Endothelial cell (in vitro differentiated cells): ENCODE results near the gene FAM193A. TPM values are rescaled to one million over a fixed set of nuclear protein-coding genes. Genes with fewer than 3 reads are reported as not detected.
"Not testable (repeated sequence)": the region's sequence is repeated elsewhere in the genome, so short reads cannot be mapped to it uniquely, and the experiment has no call there.

ENCODE experiments used
- DNase-seq: peaks from one replicate; pipeline ENCODE4 v3.0.0; 2021; ENCODE audit warnings: low spot score
- H3K27ac Mint-ChIP-seq: one replicate; pipeline ENCODE4 v1.8.0; 2021; ENCODE audit warnings: mixed read lengths, inconsistent platforms; ENCODE audit not compliant: unreplicated experiment
- H3K27me3 Mint-ChIP-seq: one replicate; pipeline ENCODE4 v1.8.0; 2021; ENCODE audit warnings: mild to moderate bottlenecking, moderate library complexity, mixed read lengths, inconsistent platforms; ENCODE audit not compliant: unreplicated experiment
- H3K36me3 Mint-ChIP-seq: one replicate; pipeline ENCODE4 v1.8.0; 2021; ENCODE audit warnings: mild to moderate bottlenecking, low read depth, mixed read lengths, inconsistent platforms; ENCODE audit not compliant: unreplicated experiment
- H3K4me1 Mint-ChIP-seq: one replicate; pipeline ENCODE4 v1.8.0; 2021; ENCODE audit warnings: mild to moderate bottlenecking, mixed read lengths, inconsistent platforms; ENCODE audit not compliant: unreplicated experiment
- H3K4me3 Mint-ChIP-seq: one replicate; pipeline ENCODE4 v1.8.0; 2021; ENCODE audit warnings: mild to moderate bottlenecking, mixed read lengths, inconsistent platforms; ENCODE audit not compliant: unreplicated experiment
- H3K9me3 Mint-ChIP-seq: one replicate; pipeline ENCODE4 v1.8.0; 2021; ENCODE audit warnings: mixed read lengths, inconsistent platforms; ENCODE audit not compliant: unreplicated experiment
- total RNA-seq: library from RNA; stranded (reverse); fragmentation: NEBNext Ultra II Directional; extraction: Animal tissue kit (Norgen Biotek cat#: 25700); gene quantifications from one replicate; pipeline ENCODE4 v1.2.1, GENCODE V29; 2021; ENCODE audit not compliant: unreplicated experiment
- TF ChIP-seq, protein P1 (sequence below): fragments of 200-600 bp; sonication (generic); IDR thresholded peaks from one replicate; pipeline ENCODE4 v1.5.0; 2021; ENCODE audit warnings: antibody characterized with exemption; ENCODE audit not compliant: unreplicated experiment

Gene FAM193A
- total RNA-seq, 1 donor from 2014 or later, result 33.7 TPM

DNA sequence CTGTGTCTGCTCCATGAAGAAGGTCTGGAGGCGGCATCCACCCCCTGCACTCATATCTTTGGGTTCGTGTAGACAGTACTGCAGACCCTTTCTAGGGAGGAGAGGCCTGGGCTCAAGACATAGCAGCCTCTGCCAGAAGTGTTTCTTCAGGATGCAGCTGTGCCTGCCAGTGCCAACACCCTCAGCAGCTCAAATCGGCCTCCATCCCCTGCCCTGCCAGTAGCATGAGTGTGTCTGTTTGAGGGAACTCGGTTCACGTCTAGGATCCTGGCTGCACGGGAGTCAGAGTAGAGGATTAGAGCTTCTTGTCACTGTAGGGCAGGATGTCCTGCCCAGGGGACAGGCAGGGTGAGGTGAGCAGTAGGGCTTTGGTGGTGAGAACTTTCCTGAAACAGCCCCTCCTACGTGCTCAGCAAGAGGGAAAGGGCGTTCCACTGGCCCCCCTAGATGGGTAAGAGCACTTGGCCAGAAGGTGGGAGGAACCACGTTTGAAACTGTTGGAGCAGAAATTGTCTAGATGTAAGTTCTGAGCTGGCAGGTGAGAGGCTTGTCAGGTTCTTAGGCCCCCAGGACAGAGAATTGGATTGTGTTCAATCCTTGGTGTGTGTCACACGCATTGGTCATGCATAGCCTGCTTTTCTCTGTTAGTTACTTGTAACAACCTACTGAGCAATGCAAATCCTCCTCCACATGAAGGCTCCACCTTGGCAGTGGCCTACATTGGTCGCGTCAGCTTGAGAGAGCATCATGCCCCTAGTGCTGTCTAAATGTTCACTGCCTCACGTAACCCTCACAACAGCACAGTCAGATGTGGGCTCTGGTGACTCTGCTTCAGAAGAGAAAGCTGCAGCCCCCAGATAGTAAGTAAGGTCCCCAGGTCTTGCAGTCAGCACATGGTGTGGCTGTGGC lies 25.8 kb upstream of the FAM193A start:
- H3K9me3 Mint-ChIP-seq, result no peaks in the 10 kb centered on the region
- TF ChIP-seq, protein P1, sequence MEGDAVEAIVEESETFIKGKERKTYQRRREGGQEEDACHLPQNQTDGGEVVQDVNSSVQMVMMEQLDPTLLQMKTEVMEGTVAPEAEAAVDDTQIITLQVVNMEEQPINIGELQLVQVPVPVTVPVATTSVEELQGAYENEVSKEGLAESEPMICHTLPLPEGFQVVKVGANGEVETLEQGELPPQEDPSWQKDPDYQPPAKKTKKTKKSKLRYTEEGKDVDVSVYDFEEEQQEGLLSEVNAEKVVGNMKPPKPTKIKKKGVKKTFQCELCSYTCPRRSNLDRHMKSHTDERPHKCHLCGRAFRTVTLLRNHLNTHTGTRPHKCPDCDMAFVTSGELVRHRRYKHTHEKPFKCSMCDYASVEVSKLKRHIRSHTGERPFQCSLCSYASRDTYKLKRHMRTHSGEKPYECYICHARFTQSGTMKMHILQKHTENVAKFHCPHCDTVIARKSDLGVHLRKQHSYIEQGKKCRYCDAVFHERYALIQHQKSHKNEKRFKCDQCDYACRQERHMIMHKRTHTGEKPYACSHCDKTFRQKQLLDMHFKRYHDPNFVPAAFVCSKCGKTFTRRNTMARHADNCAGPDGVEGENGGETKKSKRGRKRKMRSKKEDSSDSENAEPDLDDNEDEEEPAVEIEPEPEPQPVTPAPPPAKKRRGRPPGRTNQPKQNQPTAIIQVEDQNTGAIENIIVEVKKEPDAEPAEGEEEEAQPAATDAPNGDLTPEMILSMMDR, result no peak
- no peak for DNase-seq
- peaks cover 10% of the 10 kb centered on the region for H3K4me1 Mint-ChIP-seq
- peaks cover 3% of the 10 kb centered on the region for H3K27me3 Mint-ChIP-seq
- H3K36me3 Mint-ChIP-seq, result peaks cover 42% of the 10 kb centered on the region
- H3K27ac Mint-ChIP-seq, result peak overlapping the region; percentile 36
- H3K4me3 Mint-ChIP-seq, result no peak overlapping the region

DNA sequence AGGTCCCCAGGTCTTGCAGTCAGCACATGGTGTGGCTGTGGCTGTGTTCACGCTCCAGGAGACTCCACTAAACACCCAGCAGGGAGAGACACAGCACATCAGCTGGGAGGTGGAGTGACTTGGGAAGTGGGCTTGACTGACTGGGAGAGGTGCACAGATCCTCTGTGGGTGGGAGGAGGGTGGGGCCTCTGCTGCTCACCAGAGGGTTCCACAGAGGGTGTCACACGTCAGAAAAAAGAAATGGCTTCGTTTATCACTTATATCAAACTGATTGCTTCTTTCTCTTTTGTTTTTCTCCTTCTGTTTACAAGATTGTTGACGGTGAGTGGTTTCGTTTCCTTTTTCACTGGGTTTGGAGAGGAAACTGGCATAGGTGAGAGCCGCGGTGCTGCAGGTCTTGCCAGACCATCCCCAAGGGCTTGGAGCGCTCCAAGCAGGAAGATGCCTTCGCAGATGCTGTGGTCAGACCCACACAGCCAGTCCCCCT lies 24.8 kb upstream of the FAM193A start:
- peaks cover 3% of the 10 kb centered on the region for H3K27me3 Mint-ChIP-seq
- H3K4me1 Mint-ChIP-seq, result peaks cover 7% of the 10 kb centered on the region
- H3K9me3 Mint-ChIP-seq, result no peaks in the 10 kb centered on the region
- DNase-seq, result no peak
- no peak overlapping the region for H3K27ac Mint-ChIP-seq
- H3K36me3 Mint-ChIP-seq, result peaks cover 46% of the 10 kb centered on the region
- TF ChIP-seq, protein P1, result no peak
- peak overlapping the region; percentile 68 for H3K4me3 Mint-ChIP-seq

DNA sequence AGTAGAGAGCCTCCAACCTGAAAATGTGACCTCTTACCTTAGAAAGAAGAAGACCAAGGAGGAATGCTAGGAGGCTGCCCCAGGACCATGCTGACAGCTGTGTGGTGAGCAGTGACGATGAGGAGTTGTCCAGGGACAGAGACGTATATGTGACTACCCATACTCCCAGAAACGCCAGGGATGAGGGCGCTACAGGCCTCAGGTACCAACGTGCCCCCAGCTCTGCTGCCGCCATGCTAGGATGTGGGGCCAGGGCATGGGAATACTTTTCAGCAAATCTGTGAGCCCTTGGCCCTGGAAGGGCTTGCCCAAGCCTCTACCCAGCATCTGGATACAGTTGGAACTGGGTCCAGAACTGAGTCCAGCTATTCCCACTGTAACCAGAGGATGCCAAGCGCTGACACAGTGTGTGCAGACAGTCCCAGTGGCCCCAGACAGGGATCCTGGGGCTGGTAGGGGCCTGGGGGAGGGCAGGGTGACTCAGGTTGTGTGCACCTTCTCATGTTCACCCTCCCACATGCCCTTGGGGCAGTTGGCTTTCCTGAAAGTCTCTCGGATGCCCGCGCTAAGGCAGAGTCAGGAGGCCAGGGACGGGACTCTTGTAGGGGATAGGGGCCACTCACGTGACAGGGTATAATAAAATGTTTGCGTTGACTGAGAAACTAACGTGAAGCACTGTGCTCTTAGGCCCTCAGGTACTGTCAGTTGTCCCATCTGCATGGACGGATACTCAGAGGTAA lies 23.9 kb upstream of the FAM193A start:
- Mint-ChIP-seq H3K4me1 (no peaks in the 10 kb centered on the region), H3K36me3 (peaks cover 44% of the 10 kb centered on the region), H3K27me3 (peaks cover 3% of the 10 kb centered on the region), H3K9me3 (no peaks in the 10 kb centered on the region), H3K27ac (no peak overlapping the region), H3K4me3 (peak overlapping the region; percentile 68)
- no peak for DNase-seq
- TF ChIP-seq, protein P1, result no peak

DNA sequence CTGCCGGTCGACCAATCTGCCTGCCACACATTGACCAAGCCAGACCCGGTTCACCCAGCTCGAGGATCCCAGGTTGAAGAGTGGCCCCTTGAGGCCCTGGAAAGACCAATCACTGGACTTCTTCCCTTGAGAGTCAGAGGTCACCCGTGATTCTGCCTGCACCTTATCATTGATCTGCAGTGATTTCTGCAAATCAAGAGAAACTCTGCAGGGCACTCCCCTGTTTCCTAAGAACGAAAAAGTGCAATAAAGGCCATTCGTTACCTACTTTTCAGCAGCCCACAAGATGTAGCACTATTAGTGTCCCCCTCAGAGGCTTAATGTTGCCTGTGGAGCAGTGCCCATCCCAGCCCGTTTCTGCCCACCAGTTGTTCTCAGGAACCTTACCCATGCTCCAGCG lies 22.3 kb upstream of the FAM193A start:
- not testable (repeated sequence) for H3K4me1 Mint-ChIP-seq, DNase-seq, H3K9me3 Mint-ChIP-seq, H3K27ac Mint-ChIP-seq, H3K27me3 Mint-ChIP-seq, H3K4me3 Mint-ChIP-seq
- H3K36me3 Mint-ChIP-seq, result peaks cover 44% of the 10 kb centered on the region

DNA sequence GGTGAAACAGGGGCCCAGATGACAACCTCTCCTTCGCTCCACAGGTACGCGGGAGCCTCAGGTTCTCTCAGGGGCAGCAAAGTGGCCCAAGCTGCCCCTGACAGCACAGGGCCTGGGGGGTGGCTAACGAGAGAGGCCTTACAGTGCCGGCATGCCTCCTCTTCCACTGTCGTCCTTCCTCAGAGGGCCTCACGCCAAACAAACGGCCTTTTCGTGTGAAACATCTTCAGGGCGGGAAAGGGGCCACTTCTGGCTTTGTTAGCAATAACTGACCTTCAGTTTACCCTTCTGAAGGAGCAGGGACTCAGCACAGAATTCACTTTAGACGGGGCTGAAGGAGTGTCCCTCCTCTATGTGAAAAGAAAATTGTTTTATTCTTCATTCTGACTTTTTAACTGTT lies 21.5 kb upstream of the FAM193A start:
- H3K27ac Mint-ChIP-seq, H3K27me3 Mint-ChIP-seq, H3K4me1 Mint-ChIP-seq, DNase-seq, H3K9me3 Mint-ChIP-seq: not testable (repeated sequence)
- H3K36me3 Mint-ChIP-seq, result peaks cover 43% of the 10 kb centered on the region
- peak overlapping the region; percentile 62 for H3K4me3 Mint-ChIP-seq
